ENCODE results near the gene SFI1.

SFI1 gene

GRCh38 chr22:31496735-31497146 is 405 bp downstream of the SFI1 start:
- H4K91ac ChIP-seq (ENCODE audit: low read depth, low read length, poor library complexity) = no peak overlapping the region
- H2AFZ ChIP-seq (ENCODE audit: low read length) = peak overlapping the region; percentile 98
- peak overlapping the region; percentile 46 for H3K23ac ChIP-seq (ENCODE audit: low read depth, low read length, poor library complexity)
- H3K4me1 ChIP-seq (ENCODE audit: control insufficient read depth in 2 of 2, insufficient read depth in 1 of 2, low read depth in 1 of 2, low read length in 2 of 2) = peaks cover 0 to 2% of the 10 kb centered on the region in 2 donors
- no peak overlapping the region for H2BK12ac ChIP-seq (ENCODE audit: low read length)
- H3K9ac ChIP-seq (ENCODE audit: low read depth, low read length, poor library complexity) = peak overlapping the region; percentile 87
- WGBS, 2 donors (ENCODE audit: extremely low coverage in 2 of 2, insufficient read length in 2 of 2, insufficient replicate concordance in 1 of 2) = no CpG with 5 or more reads among the region's 30 CpGs
- peaks cover 0 to 20% of the 10 kb centered on the region in 2 donors for H3K36me3 ChIP-seq (replicated peaks in 1 of 2; ENCODE audit: control insufficient read depth in 2 of 2, insufficient read depth in 2 of 2, low read length in 2 of 2)
- H3K79me1 ChIP-seq (ENCODE audit: low read depth, low read length) = peaks cover 1% of the 10 kb centered on the region
- peak overlapping the region; percentile 2 for H2BK120ac ChIP-seq (ENCODE audit: low read depth, low read length)
- no peak overlapping the region for H2BK5ac ChIP-seq (ENCODE audit: low read length)
- H3K9me3 ChIP-seq (replicated peaks in 1 of 2; ENCODE audit: control insufficient read depth in 2 of 2, insufficient read depth in 1 of 2, low read depth in 1 of 2, low read length in 2 of 2) = peaks cover 3 to 10% of the 10 kb centered on the region in 2 donors
- H2BK15ac ChIP-seq (ENCODE audit: low read length) = peak overlapping the region; percentile 97
- H4K8ac ChIP-seq (ENCODE audit: low read depth, low read length) = peak overlapping the region; percentile 94
- no peak overlapping the region for H2AK5ac ChIP-seq (ENCODE audit: low read depth, low read length)
- no peak overlapping the region for H3K4ac ChIP-seq (ENCODE audit: low read length)
- H3K14ac ChIP-seq (ENCODE audit: low read length) = peak overlapping the region; percentile 59
- no peak for DNase-seq (ENCODE audit: low spot score)
- peak overlapping the region; percentile 92 for H3K18ac ChIP-seq (ENCODE audit: low read length)
- H3K4me3 ChIP-seq (ENCODE audit: low read length in 2 of 2) = peak overlapping the region; percentile 87 to 94
- no peak overlapping the region for H3K27ac ChIP-seq (replicated peaks; ENCODE audit: low read length)
- peak overlapping the region; percentile 82 for H3K4me2 ChIP-seq (ENCODE audit: insufficient read depth, low read length, poor library complexity, severe bottlenecking)
- no peaks in the 10 kb centered on the region for H3K27me3 ChIP-seq (ENCODE audit: control insufficient read depth in 3 of 3, insufficient read depth in 3 of 3, low read depth in 1 of 3, low read length in 3 of 3)

- Histone ChIP-seq H3K9ac (ENCODE audit: low read depth, low read length, poor library complexity) (no peak overlapping the region), H3K36me3 (replicated peaks in 1 of 2; ENCODE audit: control insufficient read depth in 2 of 2, insufficient read depth in 2 of 2, low read length in 2 of 2) (peaks cover 0 to 25% of the 10 kb centered on the region in 2 donors), H2BK120ac (ENCODE audit: low read depth, low read length) (no peak overlapping the region), H3K9me3 (replicated peaks in 1 of 2; ENCODE audit: control insufficient read depth in 2 of 2, insufficient read depth in 1 of 2, low read depth in 1 of 2, low read length in 2 of 2) (peaks cover 3 to 10% of the 10 kb centered on the region in 2 donors), H3K27me3 (ENCODE audit: control insufficient read depth in 3 of 3, insufficient read depth in 3 of 3, low read depth in 1 of 3, low read length in 3 of 3) (no peaks in the 10 kb centered on the region), H3K4me1 (ENCODE audit: control insufficient read depth in 2 of 2, insufficient read depth in 1 of 2, low read depth in 1 of 2, low read length in 2 of 2) (no peaks in the 10 kb centered on the region), H3K4me2 (ENCODE audit: insufficient read depth, low read length, poor library complexity, severe bottlenecking) (peak overlapping the region; percentile 82), H3K27ac (replicated peaks; ENCODE audit: low read length) (no peak overlapping the region), H4K8ac (ENCODE audit: low read depth, low read length) (no peak overlapping the region), H3K79me1 (ENCODE audit: low read depth, low read length) (peaks cover 1% of the 10 kb centered on the region), H2BK5ac (ENCODE audit: low read length) (no peak overlapping the region), H2AK5ac (ENCODE audit: low read depth, low read length) (no peak overlapping the region), H3K4ac (ENCODE audit: low read length) (no peak overlapping the region), H4K91ac (ENCODE audit: low read depth, low read length, poor library complexity) (no peak overlapping the region), H3K18ac (ENCODE audit: low read length) (no peak overlapping the region), H2BK15ac (ENCODE audit: low read length) (no peak overlapping the region), H3K23ac (ENCODE audit: low read depth, low read length, poor library complexity) (no peak overlapping the region), H3K4me3 (ENCODE audit: low read length in 2 of 2) (peak overlapping the region; percentile 87 to 94), H3K14ac (ENCODE audit: low read length) (no peak overlapping the region), H2AFZ (ENCODE audit: low read length) (peak overlapping the region; percentile 98), H2BK12ac (ENCODE audit: low read length) (no peak overlapping the region)
- no CpG with 5 or more reads among the region's 10 CpGs for WGBS, 2 donors (ENCODE audit: extremely low coverage in 2 of 2, insufficient read length in 2 of 2, insufficient replicate concordance in 1 of 2)
- no peak for DNase-seq (ENCODE audit: low spot score)
Observed at GRCh38 chr22:31497148-31497938, 1.0 kb downstream of the SFI1 start.

GRCh38 chr22:31501738-31502137 is 5.4 kb downstream of the SFI1 start:
- Histone ChIP-seq H3K9me3 (replicated peaks in 1 of 2; ENCODE audit: control insufficient read depth in 2 of 2, insufficient read depth in 1 of 2, low read depth in 1 of 2, low read length in 2 of 2) (peaks cover 3 to 10% of the 10 kb centered on the region in 2 donors), H2BK120ac (ENCODE audit: low read depth, low read length) (no peak overlapping the region), H3K9ac (ENCODE audit: low read depth, low read length, poor library complexity) (no peak overlapping the region), H2AFZ (ENCODE audit: low read length) (no peak overlapping the region), H3K79me1 (ENCODE audit: low read depth, low read length) (peaks cover 1% of the 10 kb centered on the region), H4K91ac (ENCODE audit: low read depth, low read length, poor library complexity) (no peak overlapping the region), H2AK5ac (ENCODE audit: low read depth, low read length) (no peak overlapping the region), H2BK12ac (ENCODE audit: low read length) (no peak overlapping the region), H2BK5ac (ENCODE audit: low read length) (no peak overlapping the region), H2BK15ac (ENCODE audit: low read length) (no peak overlapping the region), H3K36me3 (replicated peaks in 1 of 2; ENCODE audit: control insufficient read depth in 2 of 2, insufficient read depth in 2 of 2, low read length in 2 of 2) (peaks cover 0 to 25% of the 10 kb centered on the region in 2 donors), H3K27ac (replicated peaks; ENCODE audit: low read length) (no peak overlapping the region), H3K4ac (ENCODE audit: low read length) (no peak overlapping the region), H3K23ac (ENCODE audit: low read depth, low read length, poor library complexity) (no peak overlapping the region), H3K4me3 (ENCODE audit: low read length in 2 of 2) (no peak overlapping the region), H3K14ac (ENCODE audit: low read length) (no peak overlapping the region), H3K4me1 (ENCODE audit: control insufficient read depth in 2 of 2, insufficient read depth in 1 of 2, low read depth in 1 of 2, low read length in 2 of 2) (no peaks in the 10 kb centered on the region), H3K4me2 (ENCODE audit: insufficient read depth, low read length, poor library complexity, severe bottlenecking) (no peak overlapping the region), H4K8ac (ENCODE audit: low read depth, low read length) (no peak overlapping the region), H3K18ac (ENCODE audit: low read length) (no peak overlapping the region), H3K27me3 (ENCODE audit: control insufficient read depth in 3 of 3, insufficient read depth in 3 of 3, low read depth in 1 of 3, low read length in 3 of 3) (no peaks in the 10 kb centered on the region)
- no peak for DNase-seq (ENCODE audit: low spot score)
- WGBS, 2 donors (ENCODE audit: extremely low coverage in 2 of 2, insufficient read length in 2 of 2, insufficient replicate concordance in 1 of 2) = no CpG with 5 or more reads among the region's 2 CpGs

- DNase-seq (ENCODE audit: low spot score) = no peak
- H3K4ac ChIP-seq (ENCODE audit: low read length) = no peak overlapping the region
- no peak overlapping the region for H3K4me2 ChIP-seq (ENCODE audit: insufficient read depth, low read length, poor library complexity, severe bottlenecking)
- no peak overlapping the region for H2BK5ac ChIP-seq (ENCODE audit: low read length)
- H3K27me3 ChIP-seq (ENCODE audit: control insufficient read depth in 3 of 3, insufficient read depth in 3 of 3, low read depth in 1 of 3, low read length in 3 of 3) = no peaks in the 10 kb centered on the region
- no peak overlapping the region for H3K23ac ChIP-seq (ENCODE audit: low read depth, low read length, poor library complexity)
- no peaks in the 10 kb centered on the region for H3K4me1 ChIP-seq (ENCODE audit: control insufficient read depth in 2 of 2, insufficient read depth in 1 of 2, low read depth in 1 of 2, low read length in 2 of 2)
- H2BK120ac ChIP-seq (ENCODE audit: low read depth, low read length) = no peak overlapping the region
- H3K14ac ChIP-seq (ENCODE audit: low read length) = no peak overlapping the region
- H3K36me3 ChIP-seq (replicated peaks in 1 of 2; ENCODE audit: control insufficient read depth in 2 of 2, insufficient read depth in 2 of 2, low read length in 2 of 2) = peaks cover 0 to 28% of the 10 kb centered on the region in 2 donors
- H2BK12ac ChIP-seq (ENCODE audit: low read length) = no peak overlapping the region
- H3K9me3 ChIP-seq (replicated peaks in 1 of 2; ENCODE audit: control insufficient read depth in 2 of 2, insufficient read depth in 1 of 2, low read depth in 1 of 2, low read length in 2 of 2) = peaks cover 0 to 8% of the 10 kb centered on the region in 2 donors
- H3K27ac ChIP-seq (replicated peaks; ENCODE audit: low read length) = no peak overlapping the region
- H3K4me3 ChIP-seq (ENCODE audit: low read length in 2 of 2) = no peak overlapping the region
- no peak overlapping the region for H3K9ac ChIP-seq (ENCODE audit: low read depth, low read length, poor library complexity)
- no peak overlapping the region for H4K91ac ChIP-seq (ENCODE audit: low read depth, low read length, poor library complexity)
- no peak overlapping the region for H2BK15ac ChIP-seq (ENCODE audit: low read length)
- no peak overlapping the region for H2AK5ac ChIP-seq (ENCODE audit: low read depth, low read length)
- H2AFZ ChIP-seq (ENCODE audit: low read length) = no peak overlapping the region
- peaks cover 1% of the 10 kb centered on the region for H3K79me1 ChIP-seq (ENCODE audit: low read depth, low read length)
- no peak overlapping the region for H3K18ac ChIP-seq (ENCODE audit: low read length)
- WGBS, 2 donors (ENCODE audit: extremely low coverage in 2 of 2, insufficient read length in 2 of 2, insufficient replicate concordance in 1 of 2) = no CpG with 5 or more reads among the region's 14 CpGs
- H4K8ac ChIP-seq (ENCODE audit: low read depth, low read length) = no peak overlapping the region
Observed at GRCh38 chr22:31503211-31503964, 7.1 kb downstream of the SFI1 start.

Measured in neuronal stem cell (in vitro differentiated cells).